Measurements from ENCODE around the gene TSPAN4.

TSPAN4 gene

DNA sequence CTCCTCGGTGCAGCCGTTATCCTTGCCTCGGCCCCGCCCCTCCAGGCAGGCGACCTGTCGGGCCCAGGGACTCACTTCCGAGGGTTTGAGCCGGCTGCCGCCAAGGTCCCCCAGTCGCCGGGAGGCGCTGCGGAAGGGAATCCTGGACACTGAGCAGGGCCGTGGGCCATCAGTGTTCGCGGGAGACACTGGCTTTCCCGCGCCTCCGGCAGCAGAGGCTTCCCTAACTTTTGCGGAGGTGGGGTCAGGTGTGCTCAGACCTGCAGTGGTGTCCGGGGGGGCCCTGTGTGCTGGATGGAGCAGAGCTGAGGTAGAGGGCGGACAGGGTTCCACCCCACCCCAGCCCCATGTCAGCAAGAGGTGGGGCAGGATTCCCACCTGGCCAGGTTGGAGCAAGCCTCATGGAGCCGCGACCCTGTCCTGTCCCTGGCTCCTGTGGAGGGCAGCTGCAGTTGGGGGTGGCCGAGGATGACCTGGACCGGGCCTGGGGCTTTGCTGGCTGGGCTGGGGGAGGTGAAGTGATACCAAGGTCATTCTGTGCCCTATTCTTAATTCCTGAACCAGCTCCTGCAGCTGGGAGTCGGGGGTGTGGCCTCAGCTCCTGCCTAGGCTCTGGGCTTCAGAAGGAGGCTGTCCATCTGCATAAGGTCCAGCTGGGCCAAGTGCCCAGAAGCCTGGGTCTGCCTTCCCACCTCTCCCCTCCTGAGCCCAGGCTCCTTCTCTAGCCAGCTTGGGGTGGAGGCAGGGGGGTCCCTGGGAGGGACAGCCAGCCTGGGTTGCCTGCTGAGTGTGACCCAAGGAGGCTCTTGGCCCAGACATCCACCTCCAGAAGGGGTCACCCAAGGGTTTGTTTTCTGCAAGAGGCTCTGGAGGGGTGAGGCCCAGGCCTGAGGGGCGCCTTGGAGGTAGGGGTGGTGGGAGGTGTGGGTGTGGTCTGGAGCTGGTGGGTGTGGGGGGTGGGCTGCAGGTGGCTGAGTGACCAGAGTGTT is 8.4 kb downstream of the TSPAN4 start:
- DNase-seq (ENCODE audit: low spot score): no peak

GRCh38 chr11:852762-853161 is 10.1 kb downstream of the TSPAN4 start:
- DNase-seq (ENCODE audit: low spot score): no peak

DNA sequence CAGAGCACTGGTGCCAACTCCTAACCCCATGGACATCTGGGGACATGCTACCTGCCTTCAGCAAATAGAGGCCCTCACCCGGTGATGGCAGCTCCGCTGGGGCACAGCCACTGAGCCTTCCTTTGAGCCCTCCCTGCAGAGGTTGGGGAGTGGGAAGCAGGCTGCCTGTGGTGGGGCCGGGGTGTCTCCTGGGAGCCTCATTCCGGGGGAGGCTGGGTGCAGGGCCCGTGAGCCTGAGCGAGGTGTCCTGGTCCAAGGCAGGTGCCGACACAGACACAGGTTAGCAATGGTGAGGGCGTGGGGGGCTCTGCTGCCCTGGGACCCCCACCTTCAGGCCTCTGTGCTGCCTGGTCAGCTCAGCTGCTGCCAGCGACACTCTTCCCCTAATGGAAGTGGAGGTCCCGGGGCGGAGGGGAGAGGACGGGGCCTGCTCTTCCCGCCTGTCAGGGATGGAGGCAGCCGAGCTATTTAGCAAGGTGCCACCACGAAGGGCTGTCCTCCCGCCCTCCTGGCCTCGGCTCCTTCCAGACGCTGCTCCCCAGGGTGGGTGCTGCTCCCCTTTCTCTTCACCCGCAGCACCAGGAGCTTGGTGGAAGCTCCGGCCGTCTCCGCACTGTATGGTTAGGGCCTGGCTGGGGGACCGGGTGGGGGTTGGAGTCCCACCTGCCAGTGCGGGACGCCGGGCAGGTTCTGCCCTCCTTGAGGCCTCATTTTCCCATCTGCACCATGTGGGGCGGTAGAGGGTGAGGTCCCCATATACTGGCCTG is 11.2 kb downstream of the TSPAN4 start:
- DNase-seq (ENCODE audit: low spot score): no peak

GRCh38 chr11:854601-855329 is 12.1 kb downstream of the TSPAN4 start:
- no peak for DNase-seq (ENCODE audit: low spot score)

GRCh38 chr11:855330-855674 is 12.7 kb downstream of the TSPAN4 start:
- DNase-seq (ENCODE audit: low spot score): no peak

GRCh38 chr11:855796-856195 is 13.1 kb downstream of the TSPAN4 start:
- DNase-seq (ENCODE audit: low spot score): no peak

DNA sequence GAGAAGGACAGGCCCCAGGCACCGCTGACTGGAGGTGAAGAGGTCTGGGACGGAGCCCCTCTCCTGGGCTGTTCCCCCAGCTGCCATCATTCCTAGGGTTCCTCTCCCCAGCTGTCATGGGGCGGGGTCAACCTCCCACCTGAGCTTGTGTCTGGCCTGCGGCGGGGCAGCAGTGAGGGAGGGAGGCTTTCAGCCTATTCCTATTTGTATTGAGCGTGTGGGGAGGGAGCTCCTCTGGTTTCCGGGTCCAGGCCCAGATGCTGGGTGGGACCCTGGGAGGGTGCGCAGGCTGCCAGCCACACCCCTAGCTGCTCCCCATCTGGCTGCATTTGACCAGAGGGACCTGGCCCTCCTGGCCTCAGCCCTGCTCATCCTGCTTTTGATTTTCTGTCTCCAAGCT is 13.7 kb downstream of the TSPAN4 start:
- no peak for DNase-seq (ENCODE audit: low spot score)

DNA sequence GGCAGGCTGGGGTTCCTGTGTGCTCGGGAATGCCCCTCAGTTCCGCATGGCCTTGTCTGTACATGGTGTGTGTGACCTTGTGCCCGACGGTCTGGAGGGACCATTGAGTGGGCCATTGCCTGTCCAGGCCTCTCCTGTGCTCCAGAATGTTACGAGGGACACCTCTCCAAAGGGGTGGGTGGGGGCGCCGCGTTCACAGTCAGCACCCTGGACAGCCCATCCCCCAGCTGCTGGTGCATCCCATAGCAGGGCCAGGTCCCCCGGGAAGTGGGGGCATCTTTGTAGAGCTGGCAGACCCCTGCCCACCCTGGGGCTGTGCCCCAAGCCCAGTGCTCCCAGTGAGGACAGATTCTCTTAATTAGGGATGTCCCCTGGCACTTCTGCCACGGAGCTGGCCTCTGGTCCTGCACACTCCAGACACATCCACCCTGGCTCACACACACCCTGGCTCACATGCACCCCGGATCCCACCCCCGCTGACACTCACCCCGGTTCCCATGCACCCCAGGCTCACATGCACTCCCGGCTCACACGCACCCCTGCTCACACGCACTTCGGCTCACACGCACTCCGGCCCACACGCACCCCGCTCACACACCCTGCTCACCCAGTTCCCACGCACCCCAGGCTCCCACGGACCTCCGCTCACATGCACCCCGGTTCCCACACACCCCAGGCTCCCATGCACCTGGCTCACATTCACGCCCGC is 15.6 kb downstream of the TSPAN4 start:
- no peak for DNase-seq (ENCODE audit: low spot score)

GRCh38 chr11:858762-859339 is 16.2 kb downstream of the TSPAN4 start:
- DNase-seq (ENCODE audit: low spot score): no peak

DNA sequence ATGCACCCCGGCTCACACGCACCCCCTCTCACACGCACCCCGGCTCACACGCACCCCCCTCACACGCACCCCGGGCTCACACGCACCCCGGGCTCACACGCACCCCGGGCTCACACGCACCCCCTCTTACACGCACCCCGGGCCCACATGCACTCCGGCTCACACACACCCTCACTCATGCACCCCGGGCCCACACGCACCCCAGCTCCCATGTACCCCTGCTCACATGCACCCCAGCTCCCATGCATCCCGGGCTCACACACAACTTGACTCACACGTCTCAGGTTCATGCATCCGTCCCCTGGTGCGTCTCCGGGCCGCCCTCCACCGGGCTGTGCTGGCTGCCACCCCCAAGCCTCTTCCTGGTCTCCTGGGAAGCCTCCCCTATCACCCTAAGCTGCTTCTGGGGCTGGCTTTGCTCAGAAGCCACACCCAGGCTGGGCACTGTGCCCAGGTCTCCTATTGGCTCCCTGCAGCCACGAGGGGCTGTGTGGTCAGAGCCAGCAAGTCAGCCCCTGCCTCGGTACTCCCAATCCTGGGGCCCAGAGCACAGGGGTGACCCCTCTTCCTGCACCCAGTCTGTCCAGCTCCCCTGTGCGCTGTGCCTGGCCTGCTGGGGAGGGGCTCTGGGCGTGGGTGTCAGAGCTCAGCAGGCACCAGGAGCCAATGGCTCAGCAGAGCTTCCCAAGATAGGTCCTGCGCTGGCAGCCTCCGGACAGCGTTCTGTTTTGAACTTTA is 16.9 kb downstream of the TSPAN4 start:
- DNase-seq (ENCODE audit: low spot score): peak; percentile 89

- no peak for DNase-seq (ENCODE audit: low spot score)
Measured at GRCh38 chr11:860234-861104, 17.8 kb downstream of the TSPAN4 start.

- no peak for DNase-seq (ENCODE audit: low spot score)
Measured at GRCh38 chr11:861105-861479, 18.4 kb downstream of the TSPAN4 start.

GRCh38 chr11:862081-862661 is 19.5 kb downstream of the TSPAN4 start:
- no peak for DNase-seq (ENCODE audit: low spot score)

GRCh38 chr11:862696-863022 is 20.0 kb downstream of the TSPAN4 start:
- no peak for DNase-seq (ENCODE audit: low spot score)

DNA sequence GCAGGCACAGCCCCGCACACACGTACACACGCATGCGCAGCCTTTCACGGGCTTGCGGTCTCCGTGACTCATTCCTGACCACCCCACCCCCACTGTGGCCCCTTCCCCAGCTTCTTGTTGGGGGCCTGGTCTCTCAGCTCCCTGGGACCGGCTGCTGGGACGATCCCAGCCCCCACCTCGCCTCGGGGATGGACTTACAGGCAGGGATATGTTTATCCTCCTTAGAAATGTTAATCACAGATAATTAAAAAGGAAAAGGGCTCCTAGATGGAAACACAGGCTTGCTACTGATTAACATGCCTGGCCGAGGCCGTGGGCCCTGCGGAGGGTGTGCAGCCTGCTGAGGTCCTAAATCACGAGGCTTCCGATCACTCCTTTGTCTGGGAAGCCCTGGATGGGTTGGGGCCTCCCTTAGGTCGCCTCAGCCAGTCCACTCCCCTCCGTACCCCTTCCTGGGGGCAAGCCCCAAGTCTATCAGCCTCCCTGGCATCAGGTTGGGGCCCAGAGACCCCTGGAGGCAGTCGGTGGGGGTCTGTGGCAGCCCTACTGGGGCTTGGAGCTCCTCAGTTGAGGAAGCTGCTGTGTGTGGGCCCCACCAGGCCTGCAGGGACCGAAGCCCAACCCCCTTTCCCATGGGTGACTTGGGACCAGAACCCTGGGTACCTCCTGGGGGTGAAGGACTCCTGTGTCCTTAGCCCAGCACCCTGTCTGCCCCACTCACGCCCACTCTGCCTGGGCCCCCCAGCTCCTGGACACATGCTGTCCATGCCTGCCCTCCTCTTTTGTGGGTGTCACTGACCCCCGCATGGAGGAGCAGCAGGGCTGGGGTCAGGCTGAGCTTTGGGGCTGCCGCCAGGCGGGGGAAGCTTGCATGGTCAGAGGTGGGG is 20.6 kb downstream of the TSPAN4 start:
- DNase-seq (ENCODE audit: low spot score): no peak

DNA sequence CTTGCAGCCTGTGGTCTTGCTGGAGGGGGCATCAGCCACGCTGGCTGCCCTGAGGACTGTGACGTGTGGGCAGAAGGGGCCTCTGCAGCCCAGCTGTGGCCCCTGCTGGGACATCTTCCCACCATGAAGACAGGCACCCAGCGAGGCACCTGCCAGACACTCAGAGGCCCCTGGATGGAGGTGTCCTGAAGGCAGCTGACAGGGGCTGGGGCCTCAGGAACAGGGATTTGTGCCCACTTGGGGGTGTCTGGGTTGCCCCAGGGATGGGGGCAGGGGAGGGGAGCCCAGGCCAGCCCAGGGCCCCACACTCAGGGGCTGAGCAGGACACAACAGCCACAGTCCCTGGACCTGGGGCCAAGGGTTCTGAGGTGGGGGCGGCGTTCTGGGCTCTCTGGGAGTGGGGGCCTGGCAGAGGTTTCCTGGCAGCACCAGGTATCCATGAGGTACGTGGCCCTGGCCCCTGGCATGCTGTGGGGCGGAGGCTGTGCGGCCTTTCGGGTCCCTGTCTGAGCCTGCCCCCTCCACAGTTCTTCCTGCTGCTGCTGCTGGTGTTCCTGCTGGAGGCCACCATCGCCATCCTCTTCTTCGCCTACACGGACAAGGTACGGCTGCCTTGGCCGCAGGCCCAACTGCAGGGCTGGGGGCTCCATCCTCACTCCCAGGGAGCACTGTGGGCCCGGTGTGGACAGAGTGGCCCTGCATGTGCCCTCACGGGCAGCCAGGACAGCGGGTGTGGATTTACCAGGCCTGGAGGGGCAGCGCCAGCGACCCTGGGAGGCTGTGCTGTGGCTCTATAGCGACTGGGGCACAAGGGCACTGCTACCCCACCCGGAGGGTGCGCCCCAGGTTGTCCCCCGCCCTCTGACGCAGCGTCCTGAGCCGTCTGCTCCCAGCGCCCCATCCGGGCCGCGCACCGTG is 21.5 kb downstream of the TSPAN4 start:
- no peak for DNase-seq (ENCODE audit: low spot score)

DNA sequence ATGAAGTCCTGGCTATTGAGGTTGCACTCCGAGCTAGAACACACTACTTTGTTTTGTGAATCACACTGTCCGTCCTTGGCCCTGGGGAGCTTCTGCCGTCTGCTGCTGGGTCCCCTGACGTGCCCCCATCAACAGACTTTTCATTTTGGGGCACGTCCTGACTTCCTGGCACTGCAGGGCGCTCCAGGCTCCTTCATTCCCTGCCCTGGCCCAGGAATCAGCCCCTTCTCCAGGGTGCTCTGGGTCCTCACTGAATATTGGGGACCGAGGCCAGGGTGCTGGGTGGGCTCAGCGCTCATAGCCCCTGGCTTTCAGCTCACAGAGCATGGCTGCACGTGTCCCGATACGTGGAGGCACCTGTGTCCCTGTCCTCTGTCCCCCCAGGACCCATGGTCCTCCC is 22.2 kb downstream of the TSPAN4 start:
- DNase-seq (ENCODE audit: low spot score): no peak

All from Ammon's horn (tissue), 1 donor.